Stimulated activated naive B cell treated with anti-CD40 and anti-IgM and Interleukin-4, amounts not matched to agents 10 μg/mL and 1 μg/mL and 100 μg/mL, for 72 hours (primary cell): ENCODE data around the gene IRX5.

Experiments
- ATAC-seq, 2 donors: fragments of 150-1000 bp; cut with Tn5 transposase; replicated peaks; 2 replicates each; pipeline ENCODE4 v1.10.0; 2021; ENCODE audit warnings: moderate library complexity in 1 of 2
- DNase-seq: peaks from one replicate; pipeline ENCODE4 v3.0.0; 2021
- H3K27ac Mint-ChIP-seq: one replicate; pipeline ENCODE4 v1.8.0; 2022; ENCODE audit warnings: mild to moderate bottlenecking, mixed read lengths
- H3K27me3 Mint-ChIP-seq, 2 donors: one replicate each; pipeline ENCODE4 v1.8.0; 2022; ENCODE audit warnings: mixed read lengths in 2 of 2
- H3K36me3 Mint-ChIP-seq, 2 donors: one replicate each; pipeline ENCODE4 v1.8.0; 2022; ENCODE audit warnings: mixed read lengths in 2 of 2, mild to moderate bottlenecking in 1 of 2
- H3K4me1 Mint-ChIP-seq, 2 donors: one replicate each; pipeline ENCODE4 v1.8.0; 2022; ENCODE audit warnings: mixed read lengths in 2 of 2, mild to moderate bottlenecking in 1 of 2
- H3K4me3 Mint-ChIP-seq, 2 donors: one replicate each; pipeline ENCODE4 v1.8.0; 2022; ENCODE audit warnings: mild to moderate bottlenecking in 2 of 2, mixed read lengths in 2 of 2, moderate library complexity in 1 of 2
- H3K9me3 Mint-ChIP-seq, 2 donors: one replicate each; pipeline ENCODE4 v1.8.0; 2022; ENCODE audit warnings: mixed read lengths in 2 of 2, mild to moderate bottlenecking in 1 of 2

Gene IRX5

DNA sequence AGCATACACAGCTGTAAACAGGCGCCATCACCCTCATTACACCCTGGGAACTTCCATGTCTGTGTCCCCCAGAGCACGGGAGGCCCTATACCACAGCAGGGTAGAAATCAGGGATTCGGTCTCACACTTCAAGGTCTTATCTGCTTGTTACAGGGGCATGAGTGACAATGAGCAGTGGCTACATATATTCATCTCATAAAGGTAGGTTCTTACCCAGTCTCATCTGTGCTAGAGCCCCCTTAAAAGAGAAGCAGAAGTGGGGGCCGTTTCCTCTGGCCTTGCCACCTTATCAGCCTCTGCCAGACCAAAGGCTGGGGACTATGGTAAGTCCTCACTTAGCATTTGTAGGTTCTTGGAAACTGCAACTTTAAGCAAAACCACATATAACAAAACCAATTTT is 46.5 kb downstream of the IRX5 start:
- H3K4me3 Mint-ChIP-seq: no peak overlapping the region
- no peaks in the 10 kb centered on the region for H3K36me3 Mint-ChIP-seq
- DNase-seq: no peak
- no peaks in the 10 kb centered on the region for H3K4me1 Mint-ChIP-seq
- ATAC-seq: no peak
- H3K9me3 Mint-ChIP-seq: peaks cover 0 to 2% of the 10 kb centered on the region in 2 donors
- no peak overlapping the region for H3K27ac Mint-ChIP-seq
- peaks cover 10 to 15% of the 10 kb centered on the region in 2 donors for H3K27me3 Mint-ChIP-seq

DNA sequence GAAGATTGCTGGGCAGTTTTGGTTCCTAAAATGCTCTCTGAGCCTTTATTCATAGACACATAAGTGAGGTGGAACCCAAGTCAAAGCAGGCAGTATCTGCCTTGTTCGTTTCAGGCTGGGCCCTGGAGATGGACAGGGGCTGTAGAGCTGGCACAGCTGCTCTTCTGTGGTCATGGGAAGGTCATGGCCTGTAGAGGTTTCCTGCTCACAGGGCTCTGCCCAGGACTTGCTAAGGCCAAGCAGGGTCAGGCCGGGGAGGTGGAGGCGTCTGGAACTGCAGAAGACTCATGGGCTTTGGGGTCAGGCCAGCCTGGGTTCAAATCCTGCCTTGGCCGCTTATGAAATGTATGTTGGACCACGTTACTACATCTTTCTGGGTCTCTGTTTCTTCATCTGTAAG is 50.2 kb downstream of the IRX5 start:
- no peak for DNase-seq
- no peaks in the 10 kb centered on the region for H3K36me3 Mint-ChIP-seq
- H3K4me3 Mint-ChIP-seq: no peak overlapping the region
- no peak overlapping the region for H3K27ac Mint-ChIP-seq
- ATAC-seq: no peak
- H3K4me1 Mint-ChIP-seq: no peaks in the 10 kb centered on the region
- H3K9me3 Mint-ChIP-seq: no peaks in the 10 kb centered on the region
- H3K27me3 Mint-ChIP-seq: peaks cover 0 to 8% of the 10 kb centered on the region in 2 donors
